ENCODE results near the gene TAMM41.

The TAMM41 gene

DNA sequence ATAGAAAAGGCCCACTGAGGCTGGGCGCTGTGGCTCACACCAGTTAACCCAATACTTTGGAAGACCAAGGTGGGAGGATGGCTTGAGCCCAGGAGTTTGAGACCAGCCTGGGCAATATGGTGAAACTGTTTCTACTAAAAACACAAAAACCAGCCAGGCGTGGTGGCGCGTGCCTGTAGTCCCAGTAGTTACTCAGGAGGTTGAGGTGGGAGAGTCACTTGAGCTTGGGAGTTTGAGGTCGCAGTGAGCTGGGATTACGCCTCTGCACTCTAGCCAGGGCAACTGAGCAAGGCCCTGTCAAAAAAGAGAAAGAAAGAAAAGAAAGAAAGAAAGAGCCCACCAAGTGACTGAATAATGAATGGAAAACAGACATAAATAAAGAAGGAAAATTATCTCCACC lies 32.0 kb downstream of the TAMM41 start:
- H3K4me3 ChIP-seq (ENCODE audit: low read depth, low read length) = no peak overlapping the region
- in situ Hi-C loops (cut with HindIII; ENCODE audit: low sequenced_read_pairs) = no loop called here
- no peak for DNase-seq (ENCODE audit: low read depth)
- TF ChIP-seq, protein P1, sequence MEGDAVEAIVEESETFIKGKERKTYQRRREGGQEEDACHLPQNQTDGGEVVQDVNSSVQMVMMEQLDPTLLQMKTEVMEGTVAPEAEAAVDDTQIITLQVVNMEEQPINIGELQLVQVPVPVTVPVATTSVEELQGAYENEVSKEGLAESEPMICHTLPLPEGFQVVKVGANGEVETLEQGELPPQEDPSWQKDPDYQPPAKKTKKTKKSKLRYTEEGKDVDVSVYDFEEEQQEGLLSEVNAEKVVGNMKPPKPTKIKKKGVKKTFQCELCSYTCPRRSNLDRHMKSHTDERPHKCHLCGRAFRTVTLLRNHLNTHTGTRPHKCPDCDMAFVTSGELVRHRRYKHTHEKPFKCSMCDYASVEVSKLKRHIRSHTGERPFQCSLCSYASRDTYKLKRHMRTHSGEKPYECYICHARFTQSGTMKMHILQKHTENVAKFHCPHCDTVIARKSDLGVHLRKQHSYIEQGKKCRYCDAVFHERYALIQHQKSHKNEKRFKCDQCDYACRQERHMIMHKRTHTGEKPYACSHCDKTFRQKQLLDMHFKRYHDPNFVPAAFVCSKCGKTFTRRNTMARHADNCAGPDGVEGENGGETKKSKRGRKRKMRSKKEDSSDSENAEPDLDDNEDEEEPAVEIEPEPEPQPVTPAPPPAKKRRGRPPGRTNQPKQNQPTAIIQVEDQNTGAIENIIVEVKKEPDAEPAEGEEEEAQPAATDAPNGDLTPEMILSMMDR (IDR thresholded peaks at IDR 0.05; ENCODE audit: low read depth, low read length, missing control alignments) = no peak

DNA sequence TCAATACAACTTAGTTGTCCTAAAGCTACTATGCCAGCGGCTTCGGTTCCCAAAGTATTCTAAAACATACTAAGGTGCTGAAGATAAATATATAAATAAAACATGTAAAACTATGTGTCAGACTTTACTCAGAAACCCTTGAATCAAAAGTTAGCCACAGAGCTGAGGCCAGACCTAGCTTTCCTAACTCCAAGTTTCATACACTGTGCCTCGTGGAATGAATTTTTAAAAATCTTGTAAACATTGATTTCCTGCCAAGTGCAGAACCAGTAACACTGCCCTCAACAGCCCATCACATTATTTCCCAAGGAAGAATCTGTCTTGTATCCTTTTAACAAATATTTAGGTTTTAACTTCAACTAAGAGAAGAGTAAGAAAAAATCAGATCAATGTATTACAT lies 36.4 kb downstream of the TAMM41 start:
- peak; percentile 56 for DNase-seq (ENCODE audit: low read depth)
- H3K4me3 ChIP-seq (ENCODE audit: low read depth, low read length) = no peak overlapping the region
- TF ChIP-seq, protein P1 (IDR thresholded peaks at IDR 0.05; ENCODE audit: low read depth, low read length, missing control alignments) = no peak
- in situ Hi-C loops (cut with HindIII; ENCODE audit: low sequenced_read_pairs) = no loop called here

DNA sequence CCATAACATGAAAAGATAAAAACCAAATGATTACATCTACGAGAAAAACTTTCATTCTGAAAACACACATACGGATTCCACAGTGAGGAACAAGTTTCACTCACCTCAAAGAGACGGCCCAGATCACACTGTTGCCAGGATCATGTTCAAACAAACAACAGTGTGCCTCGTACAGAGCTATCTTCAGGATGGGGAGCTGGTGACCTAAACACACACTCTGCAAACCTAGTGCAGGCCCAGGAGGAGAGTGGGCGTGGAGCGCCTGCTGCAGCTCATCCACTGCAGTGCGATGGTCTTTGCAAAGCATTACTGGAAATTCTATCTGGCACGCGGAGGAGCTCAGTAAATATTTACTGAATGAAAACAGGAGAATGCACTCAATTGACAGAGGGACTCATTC lies 38.5 kb downstream of the TAMM41 start:
- no peak for DNase-seq (ENCODE audit: low read depth)
- TF ChIP-seq, protein P1 (IDR thresholded peaks at IDR 0.05; ENCODE audit: low read depth, low read length, missing control alignments) = no peak
- H3K4me3 ChIP-seq (ENCODE audit: low read depth, low read length) = no peak overlapping the region
- in situ Hi-C loops (cut with HindIII; ENCODE audit: low sequenced_read_pairs) = no loop called here

GRCh38 chr3:11807686-11808085 lies 39.0 kb downstream of the TAMM41 start:
- in situ Hi-C loops (cut with HindIII; ENCODE audit: low sequenced_read_pairs) = no loop called here
- TF ChIP-seq, protein P1 (IDR thresholded peaks at IDR 0.05; ENCODE audit: low read depth, low read length, missing control alignments) = no peak
- no peak overlapping the region for H3K4me3 ChIP-seq (ENCODE audit: low read depth, low read length)
- DNase-seq (ENCODE audit: low read depth) = no peak

GRCh38 chr3:11805716-11806115 lies 41.0 kb downstream of the TAMM41 start:
- in situ Hi-C loops (cut with HindIII; ENCODE audit: low sequenced_read_pairs) = no loop called here
- no peak for DNase-seq (ENCODE audit: low read depth)
- no peak overlapping the region for H3K4me3 ChIP-seq (ENCODE audit: low read depth, low read length)
- TF ChIP-seq, protein P1 (IDR thresholded peaks at IDR 0.05; ENCODE audit: low read depth, low read length, missing control alignments) = no peak

DNA sequence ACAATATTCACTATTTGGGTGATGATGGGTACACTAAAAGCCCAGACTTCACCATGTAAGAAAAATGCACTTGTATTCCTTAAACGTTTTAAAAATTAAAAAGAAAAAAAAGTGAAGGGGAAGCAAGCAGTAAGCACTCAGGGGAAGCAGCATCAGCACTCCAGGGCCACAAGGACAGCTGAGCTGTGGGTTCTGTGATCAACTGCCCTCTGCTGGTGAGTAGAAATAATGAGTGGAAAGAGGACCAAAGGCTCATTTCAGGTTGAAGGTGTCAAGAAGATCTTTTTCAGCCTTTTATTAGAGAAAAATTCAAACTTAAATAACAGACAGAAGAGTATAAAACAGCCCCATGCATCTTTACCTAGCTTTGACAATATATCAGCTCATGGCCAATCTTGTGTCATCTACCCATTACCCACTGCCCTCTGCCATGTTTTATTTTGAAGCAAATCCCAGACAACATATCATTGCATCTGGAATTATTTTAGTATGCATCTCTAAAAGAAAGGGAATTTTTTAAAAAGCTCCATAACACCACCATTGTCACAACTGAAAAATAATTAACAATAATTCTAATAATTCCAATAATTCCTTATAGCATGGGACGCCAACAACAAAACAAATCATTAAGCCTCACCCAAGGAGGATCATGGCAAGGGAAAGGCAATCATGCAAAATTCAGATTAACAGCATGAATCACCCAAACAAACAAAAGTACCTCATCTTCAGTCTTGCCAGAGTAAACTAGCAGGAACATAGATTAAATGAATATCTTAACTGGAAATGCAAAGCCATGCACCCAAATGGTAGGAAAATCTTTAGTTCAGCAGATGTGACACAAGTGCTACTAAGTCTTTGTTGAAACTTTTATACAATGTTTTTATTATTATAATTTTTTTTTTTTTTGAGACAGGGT lies 42.5 kb downstream of the TAMM41 start:
- no peak overlapping the region for H3K4me3 ChIP-seq (ENCODE audit: low read depth, low read length)
- DNase-seq (ENCODE audit: low read depth) = peak; percentile 29
- in situ Hi-C loops (cut with HindIII; ENCODE audit: low sequenced_read_pairs) = no loop called here
- TF ChIP-seq, protein P1 (IDR thresholded peaks at IDR 0.05; ENCODE audit: low read depth, low read length, missing control alignments) = peak; percentile 71
